NOMO-1 (cell line): ENCODE measurements around the gene CAB39.

Experiments
- DNase-seq, 2 experiments: peaks; one replicate each; lab custom pipeline; 2025; ENCODE audit not compliant: unreplicated experiment in 2 of 2; lab: John Stamatoyannopoulos, UW

Gene CAB39

GRCh38 chr2:230849633-230850357 lies 137.2 kb downstream of the CAB39 start:
- DNase-seq = peak in 1 of 2 experiments; percentile 28

- DNase-seq = no peak
These were observed 137.7 kb downstream of the CAB39 start for GRCh38 chr2:230850358-230850658.

- no peak for DNase-seq
These were observed 139.5 kb downstream of the CAB39 start for GRCh38 chr2:230852113-230852512.

GRCh38 chr2:230861552-230862255 lies 149.1 kb downstream of the CAB39 start:
- DNase-seq = no peak

- no peak for DNase-seq
These were observed 149.7 kb downstream of the CAB39 start for GRCh38 chr2:230862292-230862691.

GRCh38 chr2:230863031-230863430 lies 150.4 kb downstream of the CAB39 start:
- DNase-seq = no peak

GRCh38 chr2:230863442-230864121 lies 150.9 kb downstream of the CAB39 start:
- no peak for DNase-seq

GRCh38 chr2:230864122-230864604 lies 151.5 kb downstream of the CAB39 start:
- no peak for DNase-seq

- DNase-seq = peak; percentile 56 to 68
These were observed 152.1 kb downstream of the CAB39 start, which contains the start of gene ITM2C for GRCh38 chr2:230864605-230865306. ITM2C (plus strand) TSS chr2:230864942; CDS start chr2:230865026, 84 bp downstream.

- DNase-seq = no peak
These were observed 152.7 kb downstream of the CAB39 start for GRCh38 chr2:230865307-230865765.

GRCh38 chr2:230865766-230866755 lies 153.4 kb downstream of the CAB39 start:
- no peak for DNase-seq

GRCh38 chr2:230866756-230867523 lies 154.3 kb downstream of the CAB39 start:
- DNase-seq = peak; percentile 61 to 64

GRCh38 chr2:230868161-230868946 lies 155.7 kb downstream of the CAB39 start:
- DNase-seq = no peak

- no peak for DNase-seq
These were observed 156.6 kb downstream of the CAB39 start for GRCh38 chr2:230868947-230869913.

- no peak for DNase-seq
These were observed 157.4 kb downstream of the CAB39 start for GRCh38 chr2:230869914-230870543.
